Fibroblast of skin of left biceps (primary cell): ENCODE results near the gene CCDC177.

ENCODE experiments used
- DNase-seq, 2 experiments: peaks; one replicate each; pipeline ENCODE4 v3.0.0-alpha.2; 2013; ENCODE audit warnings: low read depth in 2 of 2

Gene CCDC177

DNA sequence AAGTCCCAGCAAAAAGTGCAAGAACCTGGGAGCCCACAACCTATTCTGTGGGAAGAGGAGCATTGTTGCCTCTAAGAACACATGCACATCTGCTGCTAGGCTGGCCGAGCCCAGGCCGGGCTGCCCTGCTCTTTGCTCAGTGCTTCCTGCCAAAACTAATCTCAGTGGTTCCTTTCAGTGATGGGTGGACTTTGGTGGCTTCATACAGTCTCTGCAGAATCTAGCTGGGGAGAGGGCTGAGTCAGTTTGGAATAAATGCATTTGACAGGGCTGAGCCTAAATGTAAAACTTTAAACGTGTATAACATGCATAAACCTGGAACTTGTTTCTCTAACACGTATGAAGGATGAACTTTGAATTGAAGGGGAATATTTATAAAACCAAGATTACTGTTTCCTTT, 44.6 kb downstream of the CCDC177 start:
- DNase-seq = no peak

DNA sequence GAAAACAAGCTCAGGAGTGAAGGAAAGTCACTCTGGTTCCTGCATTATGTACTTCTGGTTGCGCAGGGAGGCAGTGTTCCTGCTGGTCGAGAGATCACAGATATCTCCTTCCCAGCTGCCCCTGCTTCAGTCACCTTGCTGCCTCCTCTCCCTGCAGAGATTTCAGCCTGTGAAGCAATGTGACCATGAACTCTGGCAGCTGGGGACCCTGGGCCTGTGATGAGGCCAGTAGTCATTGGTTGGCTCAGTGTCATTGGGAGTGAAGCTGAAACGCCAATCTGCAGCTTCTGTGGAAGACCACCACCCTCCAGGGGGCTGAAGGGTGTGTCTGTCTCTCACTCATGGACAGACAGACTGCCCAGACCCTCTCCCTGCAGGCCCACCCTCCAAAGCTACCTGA, 45.1 kb downstream of the CCDC177 start:
- DNase-seq = no peak

DNA sequence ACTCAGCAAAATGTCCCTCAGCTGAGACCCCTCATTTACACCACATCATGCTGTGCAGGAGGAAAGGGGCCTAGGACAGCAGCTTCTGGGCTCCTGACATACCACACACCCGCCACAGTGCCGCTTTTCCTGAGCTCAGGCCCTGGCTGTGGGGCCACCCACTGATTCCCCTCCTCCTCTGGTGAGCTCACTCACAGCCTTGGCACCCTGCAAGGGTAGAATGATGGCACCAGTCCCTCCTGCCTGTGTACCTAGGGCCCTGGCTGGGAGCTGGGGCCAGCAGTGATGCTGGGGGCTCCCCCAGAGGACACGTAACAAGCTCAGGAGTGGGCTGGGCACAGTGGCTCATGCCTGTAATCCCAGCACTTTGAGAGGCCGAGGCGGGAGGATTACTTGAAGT, 45.7 kb downstream of the CCDC177 start:
- no peak for DNase-seq

DNA sequence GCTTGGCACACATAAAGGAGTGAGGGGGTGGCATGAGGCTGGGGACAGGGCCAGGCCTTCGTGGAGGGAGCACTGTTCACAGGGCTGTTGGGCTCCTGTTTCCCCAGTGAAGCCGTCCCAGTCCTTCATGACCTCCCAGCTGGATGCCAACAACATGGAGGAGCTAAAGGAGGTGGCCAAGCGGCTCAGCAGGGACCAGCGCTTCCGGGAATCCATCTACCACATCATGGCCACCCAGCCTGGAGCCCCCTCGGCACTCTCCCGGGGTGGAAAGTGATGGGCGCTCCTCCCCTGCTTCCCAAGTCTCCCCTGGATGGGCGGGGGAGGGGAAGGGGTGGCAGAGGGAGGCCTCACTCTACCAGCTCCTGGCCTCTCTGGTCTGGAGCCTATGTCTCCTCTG, 46.5 kb downstream of the CCDC177 start:
- DNase-seq = no peak

DNA sequence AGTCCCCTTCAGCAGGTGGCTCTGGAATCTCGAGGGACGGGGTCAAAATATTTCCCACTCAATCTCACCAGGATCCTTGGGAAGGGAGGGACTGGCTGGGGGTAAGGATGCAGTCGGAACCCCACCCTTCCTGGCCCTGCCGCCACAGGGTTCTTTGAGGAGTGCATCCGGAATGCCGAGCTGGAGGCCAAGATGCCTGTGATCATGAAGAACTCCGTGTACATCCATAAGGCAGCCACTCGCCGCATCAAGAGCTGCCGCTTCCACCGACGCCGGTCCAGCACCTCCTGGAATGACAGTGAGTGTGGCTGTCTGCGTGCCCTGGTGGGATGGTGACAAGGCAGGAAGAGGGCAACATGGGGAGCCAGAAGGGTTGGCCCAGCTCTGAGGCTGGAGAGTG, 47.0 kb downstream of the CCDC177 start:
- DNase-seq = no peak

DNA sequence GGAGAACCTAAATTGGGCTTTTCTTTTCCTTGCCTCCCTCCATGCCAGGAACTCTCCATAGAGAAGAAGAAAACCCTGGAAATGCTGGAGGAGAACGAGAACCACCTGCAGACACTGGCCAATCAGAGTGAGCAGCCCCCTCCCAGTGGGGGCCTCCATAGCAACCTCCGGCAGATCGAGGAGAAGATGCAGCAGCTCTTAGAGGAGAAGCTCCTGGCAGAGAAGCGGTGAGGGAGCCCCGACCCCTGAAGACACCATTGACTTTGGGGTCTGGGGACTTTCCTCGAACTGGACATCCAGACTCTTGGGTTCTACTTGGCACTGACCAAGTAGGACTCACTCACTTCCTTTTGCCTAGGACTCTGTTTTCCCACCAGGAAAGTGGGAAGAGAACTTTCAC, 48.8 kb downstream of the CCDC177 start:
- DNase-seq = no peak

DNA sequence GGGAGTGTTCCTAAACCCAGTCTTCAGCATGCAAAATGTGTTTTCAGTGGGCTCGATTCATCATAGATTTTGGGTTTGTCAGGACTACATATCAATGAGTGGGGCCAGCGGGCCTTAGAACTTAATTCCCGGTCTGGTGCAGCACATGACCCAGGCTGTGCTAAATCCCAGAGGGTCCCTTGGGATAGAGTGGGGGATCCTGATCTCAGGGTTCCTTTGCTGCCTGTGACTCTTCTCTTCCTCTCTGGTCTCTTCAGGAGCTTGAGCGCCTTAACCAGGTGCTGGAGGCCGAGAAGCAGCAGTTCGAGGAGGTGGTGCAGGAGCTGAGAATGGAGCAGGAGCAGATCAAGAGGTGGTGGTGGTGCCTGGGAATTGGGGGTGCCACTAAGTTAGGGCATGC, 52.6 kb downstream of the CCDC177 start:
- no peak for DNase-seq
